DND-41 (cell line): ENCODE measurements around the gene ZNF442.
A peak's percentile ranks its signal among the peaks of the same experiment; 100 is the strongest.

Source experiments
- ATAC-seq: fragments of 200-7000 bp; cut with Tn5 transposase; 3 replicates; pipeline ENCODE4 v1.9.1; 2021; ENCODE audit warnings: low read depth; ENCODE audit not compliant: insufficient read depth
- DNase-seq: peaks from one replicate; pipeline ENCODE4 v3.0.0-alpha.2; 2020
- H2AFZ ChIP-seq: 2 replicates; pipeline ENCODE4 v1.6.0; 2012; ENCODE audit warnings: low read depth, low read length
- H3K27ac ChIP-seq: 2 replicates; pipeline ENCODE4 v1.5.1; 2012; ENCODE audit warnings: low read length, inconsistent platforms
- H3K27me3 ChIP-seq: fragments of 200-600 bp; sonication (generic); 2 replicates; pipeline ENCODE4 v1.6.0; 2012; ENCODE audit warnings: low read length, mild to moderate bottlenecking, inconsistent platforms; ENCODE audit not compliant: insufficient read depth, poor library complexity
- H3K36me3 ChIP-seq: 2 replicates; pipeline ENCODE4 v1.5.1; 2012; ENCODE audit warnings: low read length, inconsistent platforms; ENCODE audit not compliant: insufficient read depth
- H3K4me1 ChIP-seq: 2 replicates; pipeline ENCODE4 v1.5.1; 2012; ENCODE audit warnings: mild to moderate bottlenecking, low read length; ENCODE audit not compliant: insufficient read depth
- H3K4me2 ChIP-seq: 2 replicates; pipeline ENCODE4 v1.6.0; 2012; ENCODE audit warnings: mild to moderate bottlenecking, moderate library complexity, low read length, inconsistent platforms; ENCODE audit not compliant: insufficient read depth
- H3K4me3 ChIP-seq, 2 experiments: fragments of 200-600 bp in 1 of 2; shearing (Covaris generic) in 1 of 2; 2 replicates each; pipeline ENCODE4 v1.5.1; 2012 to 2016; ENCODE audit warnings: inconsistent platforms in 2 of 2, low read length in 2 of 2, mild to moderate bottlenecking in 2 of 2, low read depth in 1 of 2, moderate library complexity in 1 of 2
- H3K79me2 ChIP-seq: 2 replicates; pipeline ENCODE4 v1.6.0; 2012; ENCODE audit warnings: low read length, inconsistent platforms; ENCODE audit not compliant: insufficient read depth
- H3K9ac ChIP-seq: 2 replicates; pipeline ENCODE4 v1.6.0; 2012; ENCODE audit warnings: low read depth, mild to moderate bottlenecking, inconsistent platforms, low read length, moderate library complexity
- H3K9me3 ChIP-seq: 2 replicates; pipeline ENCODE4 v1.5.1; 2012; ENCODE audit warnings: low read length, moderate library complexity, mild to moderate bottlenecking, inconsistent platforms; ENCODE audit not compliant: insufficient read depth, severe bottlenecking
- H4K20me1 ChIP-seq: 2 replicates; pipeline ENCODE4 v1.6.0; 2012; ENCODE audit warnings: low read length; ENCODE audit not compliant: insufficient read depth
- CTCF ChIP-seq: IDR thresholded peaks from 2 replicates; pipeline ENCODE4 v1.5.1; 2012; ENCODE audit warnings: borderline replicate concordance, low read length, moderate library complexity, mild to moderate bottlenecking; ENCODE audit not compliant: poor library complexity, severe bottlenecking; ENCODE audit errors: extremely low read depth
- EZH2 ChIP-seq: IDR thresholded peaks from 3 replicates; pipeline ENCODE4 v1.6.1; 2012; ENCODE audit warnings: borderline replicate concordance, low read depth, mild to moderate bottlenecking, moderate library complexity, low read length, inconsistent platforms; ENCODE audit not compliant: severe bottlenecking

ZNF442 gene

GRCh38 chr19:12350185-12350889, 15.1 kb downstream of the ZNF442 start:
- DNase-seq, result no peak
- H3K4me1 ChIP-seq, result no peaks in the 10 kb centered on the region
- no peak overlapping the region for H3K4me3 ChIP-seq
- no peaks in the 10 kb centered on the region for H3K27me3 ChIP-seq
- no peak for TF ChIP-seq CTCF
- TF ChIP-seq EZH2, result no peak
- H4K20me1 ChIP-seq, result no peaks in the 10 kb centered on the region
- no peak for ATAC-seq
- peaks cover 20% of the 10 kb centered on the region for H3K36me3 ChIP-seq
- H3K9ac ChIP-seq, result no peak overlapping the region
- H3K4me2 ChIP-seq, result no peak overlapping the region
- H3K27ac ChIP-seq, result no peak overlapping the region
- no peak overlapping the region for H2AFZ ChIP-seq
- H3K9me3 ChIP-seq, result peaks cover 25% of the 10 kb centered on the region
- H3K79me2 ChIP-seq, result no peaks in the 10 kb centered on the region

- Histone ChIP-seq H4K20me1 (no peaks in the 10 kb centered on the region), H3K27me3 (no peaks in the 10 kb centered on the region), H3K4me1 (no peaks in the 10 kb centered on the region), H2AFZ (no peak overlapping the region), H3K4me2 (no peak overlapping the region), H3K9ac (no peak overlapping the region), H3K27ac (no peak overlapping the region), H3K36me3 (peaks cover 20% of the 10 kb centered on the region), H3K9me3 (peaks cover 21% of the 10 kb centered on the region), H3K79me2 (no peaks in the 10 kb centered on the region), H3K4me3 (no peak overlapping the region)
- peak; percentile 35; the same call in 1 of the 3 replicates for ATAC-seq
- TF ChIP-seq CTCF (peak; percentile 37), EZH2 (no peak)
- DNase-seq, result no peak
Measured at GRCh38 chr19:12346896-12347295, 18.6 kb downstream of the ZNF442 start.

GRCh38 chr19:12345197-12345596, 20.3 kb downstream of the ZNF442 start:
- no peak for ATAC-seq

More at GRCh38 chr19:12345197-12345596, 20.3 kb downstream of the ZNF442 start:
- Histone ChIP-seq H3K4me2 (no peak overlapping the region), H3K27me3 (no peaks in the 10 kb centered on the region), H3K36me3 (peaks cover 7% of the 10 kb centered on the region; the same call in 1 of the 2 replicates), H2AFZ (no peak overlapping the region), H3K4me1 (no peaks in the 10 kb centered on the region), H3K9ac (no peak overlapping the region), H3K4me3 (no peak overlapping the region), H3K9me3 (peaks cover 11% of the 10 kb centered on the region), H3K79me2 (no peaks in the 10 kb centered on the region), H4K20me1 (no peaks in the 10 kb centered on the region), H3K27ac (no peak overlapping the region)
- TF ChIP-seq CTCF (no peak), EZH2 (no peak)
- DNase-seq, result no peak
